ENCODE measurements around the gene PSTK.

GRCh38 chr10:123024540-123024939 is 44.3 kb downstream of the PSTK start:
- TF ChIP-seq POLR2AphosphoS5 (IDR thresholded peaks at IDR 0.05; ENCODE audit: low read depth, low read length) (no peak), TAF1 (IDR thresholded peaks at IDR 0.05; ENCODE audit: borderline replicate concordance, low read depth, low read length) (no peak), POLR2A (IDR thresholded peaks at IDR 0.05; ENCODE audit: low read depth, low read length) (no peak)

Measured in GM12892 (cell line).